HG02678 (cell line): ENCODE data around the gene PLCB2.

ENCODE experiments used
- ATAC-seq: cut with Tn5 transposase; IDR thresholded peaks from one replicate; pipeline ENCODE4 v1.9.1; 2021; ENCODE audit warnings: mild to moderate bottlenecking, moderate library complexity; ENCODE audit not compliant: unreplicated experiment

Gene PLCB2

DNA sequence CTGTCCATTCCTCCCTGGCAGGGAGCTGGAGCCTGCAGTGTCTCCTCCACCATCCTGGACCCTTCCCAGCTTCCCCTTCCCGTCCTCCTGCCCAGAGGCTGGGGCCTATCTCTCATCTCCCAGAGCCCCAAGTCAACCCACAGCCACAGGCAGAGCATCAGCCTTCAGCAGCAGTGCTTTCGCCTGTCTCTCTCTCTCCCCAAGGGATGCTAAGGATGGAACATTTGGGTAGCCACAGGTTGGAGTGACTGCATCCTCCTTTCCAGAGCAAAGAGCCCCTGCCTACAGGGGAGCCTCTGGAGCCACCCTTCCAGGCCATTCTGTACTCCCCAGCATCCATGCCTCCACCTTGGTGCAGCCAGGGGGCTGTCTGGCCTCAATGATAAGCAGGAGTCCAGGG lies 4.2 kb downstream of the PLCB2 start:
- no peak for ATAC-seq

DNA sequence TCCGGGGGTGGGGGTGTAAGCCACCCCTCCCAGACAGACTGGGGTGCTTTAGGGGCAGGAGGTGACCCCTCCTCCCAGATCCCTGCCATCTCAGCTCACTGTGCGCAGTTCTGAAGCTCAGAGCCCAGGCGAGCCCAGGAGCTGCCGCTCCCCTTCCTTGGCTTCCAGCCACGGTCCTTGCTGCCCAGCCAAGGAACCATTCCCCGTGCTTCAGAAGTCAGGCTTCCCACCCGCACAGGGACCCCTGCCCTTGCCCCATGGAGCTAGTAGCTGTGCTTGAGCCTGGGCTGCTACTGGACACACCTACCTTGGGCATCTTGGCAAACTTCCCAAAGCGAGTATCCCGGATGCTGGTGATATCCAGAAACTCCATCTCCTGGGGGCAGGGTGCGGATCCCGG lies 4.8 kb downstream of the PLCB2 start:
- no peak for ATAC-seq

DNA sequence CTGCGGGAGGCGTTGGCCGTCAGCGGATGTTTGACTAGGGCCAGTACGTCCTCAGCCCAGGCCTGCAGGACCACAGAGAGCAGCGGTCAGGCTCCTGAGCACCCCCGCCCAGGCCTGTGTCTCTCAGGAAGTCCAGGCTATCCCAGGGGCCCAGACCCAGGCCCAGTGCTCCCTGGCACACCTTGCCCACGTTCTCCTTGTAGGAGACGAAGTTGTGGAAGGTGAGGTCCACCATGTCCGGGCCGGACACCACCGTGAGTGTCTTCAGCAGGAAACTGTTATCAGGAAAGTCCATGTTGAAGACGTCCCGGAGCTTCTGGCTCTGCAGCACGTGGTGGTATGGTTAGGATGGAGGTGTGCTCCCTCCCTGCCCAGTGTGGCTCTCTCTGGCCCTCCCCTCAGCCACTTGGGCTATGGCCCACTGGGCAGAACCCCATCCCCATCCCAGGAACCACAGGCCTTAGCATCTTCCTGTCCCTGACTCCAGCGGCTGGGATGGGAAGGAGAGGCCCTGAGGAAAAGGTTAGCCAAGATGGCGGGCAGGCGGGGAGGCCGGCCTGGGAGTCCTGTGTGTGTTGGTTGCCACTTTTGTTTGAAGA lies 5.3 kb downstream of the PLCB2 start:
- ATAC-seq, result no peak

DNA sequence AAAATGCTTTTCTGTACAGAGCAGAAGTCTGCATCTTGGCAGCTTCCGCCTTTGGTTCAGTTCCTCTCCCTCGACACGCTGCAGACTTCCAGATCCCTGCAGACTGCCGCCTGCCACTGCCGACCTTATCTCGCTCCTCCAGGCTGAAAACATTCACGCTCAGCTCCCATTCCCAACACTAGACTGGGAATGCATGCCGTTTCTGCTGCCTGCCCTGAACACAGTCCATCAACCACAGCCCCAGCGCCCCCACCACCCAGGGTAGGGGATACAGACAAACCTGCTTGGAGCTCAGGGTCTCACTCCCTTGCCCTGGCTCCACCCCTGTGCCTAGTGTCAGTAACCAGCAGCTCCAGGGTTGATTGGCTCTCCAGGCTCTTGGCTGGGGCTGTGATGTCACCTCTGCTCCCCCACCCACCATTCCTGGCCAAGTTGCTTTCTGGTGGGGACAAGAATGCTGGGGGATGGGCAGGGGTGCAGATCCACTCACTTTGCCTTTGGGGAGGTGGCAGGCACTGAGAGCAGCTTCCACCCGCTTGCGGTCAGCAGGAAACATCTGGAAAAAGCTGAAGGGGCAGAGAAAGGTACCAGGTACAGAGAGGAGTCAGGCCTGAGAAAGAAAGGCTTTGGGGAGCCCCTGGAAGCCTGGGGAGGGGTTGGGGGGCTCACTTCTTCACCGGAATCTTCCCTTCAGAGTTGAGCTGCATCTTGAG lies 6.1 kb downstream of the PLCB2 start:
- ATAC-seq, result no peak

DNA sequence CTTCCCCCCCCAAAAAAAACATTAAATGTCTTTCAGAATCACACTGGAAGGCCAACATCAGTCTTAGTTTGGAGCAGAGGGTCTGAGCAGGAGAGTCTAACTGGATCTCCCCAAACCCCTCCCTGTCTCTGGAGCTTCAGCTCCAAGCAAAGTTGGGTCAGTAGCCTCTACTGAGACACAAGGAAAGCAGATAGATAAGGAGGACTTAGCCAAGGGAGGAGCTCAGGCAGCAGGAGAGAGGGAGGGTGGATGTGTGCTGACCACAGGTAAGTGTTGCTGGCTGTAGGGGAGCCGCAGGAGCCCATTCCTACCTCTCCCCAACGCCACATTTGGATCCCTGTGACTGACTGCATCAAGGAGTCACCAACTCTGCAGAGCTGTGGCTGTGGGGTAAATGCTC lies 7.0 kb downstream of the PLCB2 start:
- no peak for ATAC-seq

DNA sequence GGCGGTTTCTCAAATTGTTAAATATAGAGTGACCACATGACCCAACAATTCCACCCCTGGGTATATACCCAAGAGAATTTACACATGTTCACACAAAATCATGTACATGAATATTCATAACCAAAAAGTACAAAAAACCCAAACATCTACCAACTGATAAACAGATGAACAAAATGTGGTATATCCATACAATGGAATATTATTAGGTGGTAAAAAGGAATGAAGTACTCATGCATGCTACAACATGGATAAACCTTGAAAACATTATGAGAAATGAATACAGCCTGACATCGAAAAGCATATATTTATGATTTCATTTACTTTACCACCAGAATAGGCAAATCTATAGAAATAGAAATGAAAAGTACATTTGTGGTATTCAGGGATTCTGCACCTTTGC lies 7.4 kb downstream of the PLCB2 start:
- no peak for ATAC-seq

DNA sequence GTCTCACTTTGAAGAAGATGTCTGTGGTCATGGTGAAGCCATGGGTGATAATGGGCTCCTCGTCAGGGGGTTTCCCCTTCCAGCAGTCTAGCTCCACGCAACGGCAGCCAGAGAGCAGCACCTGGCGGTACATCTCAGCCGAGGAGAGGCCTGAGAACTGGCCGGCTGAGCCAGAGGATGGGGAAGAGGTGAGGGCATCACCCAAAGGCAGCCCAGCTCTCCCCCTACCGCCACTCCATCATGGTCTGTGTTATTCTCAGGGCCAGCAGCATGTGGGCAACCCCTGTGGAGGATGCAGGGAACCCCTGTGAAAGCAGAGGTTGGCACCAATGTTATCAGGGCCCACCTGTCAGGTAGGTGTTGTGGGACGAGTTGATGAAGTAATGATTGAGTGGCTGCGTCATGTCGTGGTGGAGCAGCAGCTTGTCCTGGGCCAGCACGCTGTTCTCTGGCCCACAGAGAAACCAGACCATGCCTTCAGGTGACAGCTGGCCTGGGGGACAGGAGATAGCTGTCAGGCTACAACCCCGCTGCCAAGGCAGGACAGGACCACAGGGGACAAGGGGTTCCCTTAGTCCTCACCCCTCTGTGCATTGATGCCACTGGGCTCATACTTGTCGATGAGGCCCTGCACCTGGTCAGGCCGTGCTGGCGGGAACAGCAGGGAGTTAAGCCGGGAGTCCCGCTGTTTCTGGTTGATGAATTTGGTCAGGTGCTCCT lies 9.4 kb downstream of the PLCB2 start:
- no peak for ATAC-seq

DNA sequence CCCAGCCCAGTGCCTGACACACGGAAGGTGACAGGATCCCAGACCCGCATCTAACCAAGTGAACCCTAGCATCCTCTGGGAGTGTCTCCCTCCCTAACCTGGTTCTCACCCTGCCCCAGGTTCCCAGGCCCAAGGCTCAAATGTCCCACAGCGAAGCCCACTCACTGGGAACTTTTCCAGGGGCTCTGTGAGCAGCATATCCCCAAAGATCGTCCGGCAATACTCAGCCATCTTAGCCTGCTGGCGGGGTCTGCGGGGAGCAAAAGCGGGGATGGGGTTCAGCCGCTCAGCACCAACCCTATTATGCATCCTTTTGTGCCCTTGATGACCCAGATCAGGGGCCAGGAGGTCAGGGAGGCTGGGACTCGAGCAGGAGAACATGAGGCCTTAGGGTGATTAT lies 10.4 kb downstream of the PLCB2 start:
- ATAC-seq, result no peak

DNA sequence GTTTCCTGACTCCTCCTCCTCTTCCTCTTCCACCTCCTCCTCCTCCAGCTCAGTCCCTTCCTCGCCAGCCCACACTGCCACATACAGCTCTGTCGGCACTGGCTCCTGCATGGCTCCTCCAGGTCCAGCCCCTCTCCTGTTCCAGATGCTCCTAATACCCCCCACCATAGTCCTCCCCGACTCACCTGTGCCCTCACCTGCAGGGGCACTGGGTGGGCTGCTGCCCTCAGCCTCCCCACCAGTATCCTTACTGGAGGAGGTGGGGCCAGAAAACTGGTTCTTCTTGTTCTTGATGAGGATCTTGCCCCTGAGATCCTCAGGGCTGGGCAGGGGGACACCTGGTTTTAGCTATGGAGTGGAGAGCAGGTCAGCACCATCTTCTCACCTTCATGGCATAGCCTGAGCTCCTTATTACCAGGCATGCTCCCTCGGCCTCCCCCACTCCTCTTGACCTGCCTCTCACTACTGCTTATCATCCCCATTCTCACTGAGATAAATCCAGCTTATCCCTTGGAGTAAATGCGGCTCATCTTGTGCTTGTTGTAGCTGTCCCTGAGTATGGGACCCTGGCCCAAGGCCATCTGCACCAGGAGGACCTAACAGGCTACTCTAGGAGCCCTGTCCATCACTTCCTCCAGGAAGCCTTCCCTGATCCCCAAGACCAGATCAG lies 11.0 kb downstream of the PLCB2 start:
- no peak for ATAC-seq

DNA sequence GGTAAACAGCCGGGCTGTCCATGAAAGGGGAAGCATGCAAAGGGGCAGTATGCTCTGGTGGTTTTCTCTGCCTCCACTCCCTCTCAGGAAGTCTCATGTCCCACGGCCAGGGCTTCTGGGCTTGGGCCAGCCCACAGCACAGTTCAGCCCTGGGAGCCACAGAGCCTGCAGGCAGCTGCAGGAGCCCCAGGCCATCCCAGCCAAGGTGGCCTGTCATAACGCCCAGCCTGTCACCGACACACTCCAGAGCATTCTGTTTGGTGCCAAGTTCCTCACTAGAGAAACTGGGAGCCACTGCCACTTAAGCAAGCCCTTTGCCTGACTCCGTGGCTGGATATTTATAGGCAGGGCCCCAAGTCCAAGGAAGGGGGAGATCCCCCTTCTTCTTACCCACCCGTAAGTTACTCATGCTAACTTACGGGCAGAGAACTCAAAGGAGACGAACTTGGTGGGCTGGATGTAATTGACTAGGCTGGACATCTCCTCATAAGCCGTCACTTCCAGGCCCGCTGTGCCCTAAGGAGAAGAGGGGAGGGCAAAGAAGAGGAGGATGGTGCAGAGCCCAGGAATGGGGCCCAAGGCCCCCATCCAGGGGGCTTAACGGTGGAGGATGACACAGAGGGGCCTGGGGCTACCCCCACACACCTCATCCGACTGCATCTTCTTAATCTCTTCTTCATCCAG lies 11.7 kb downstream of the PLCB2 start:
- no peak for ATAC-seq

DNA sequence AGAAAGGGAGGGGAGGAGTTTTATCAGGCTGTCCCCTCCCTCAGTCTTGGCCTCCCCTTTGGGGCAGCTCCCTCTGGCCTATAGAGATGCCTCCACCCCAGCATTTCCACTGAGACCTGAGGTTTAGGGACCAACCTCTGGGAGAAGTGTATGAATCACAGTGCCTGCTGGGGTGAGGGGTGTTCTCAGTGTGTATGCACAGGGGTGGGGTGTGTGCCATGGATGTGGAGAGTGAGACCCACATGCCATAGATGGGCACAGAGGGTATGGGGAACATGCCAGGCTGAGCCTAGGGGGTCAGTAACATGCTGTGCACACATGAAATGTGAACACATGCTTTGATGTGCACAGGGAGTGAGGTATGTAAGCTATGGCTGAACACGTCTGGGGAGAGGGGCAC lies 12.4 kb downstream of the PLCB2 start:
- ATAC-seq, result no peak

DNA sequence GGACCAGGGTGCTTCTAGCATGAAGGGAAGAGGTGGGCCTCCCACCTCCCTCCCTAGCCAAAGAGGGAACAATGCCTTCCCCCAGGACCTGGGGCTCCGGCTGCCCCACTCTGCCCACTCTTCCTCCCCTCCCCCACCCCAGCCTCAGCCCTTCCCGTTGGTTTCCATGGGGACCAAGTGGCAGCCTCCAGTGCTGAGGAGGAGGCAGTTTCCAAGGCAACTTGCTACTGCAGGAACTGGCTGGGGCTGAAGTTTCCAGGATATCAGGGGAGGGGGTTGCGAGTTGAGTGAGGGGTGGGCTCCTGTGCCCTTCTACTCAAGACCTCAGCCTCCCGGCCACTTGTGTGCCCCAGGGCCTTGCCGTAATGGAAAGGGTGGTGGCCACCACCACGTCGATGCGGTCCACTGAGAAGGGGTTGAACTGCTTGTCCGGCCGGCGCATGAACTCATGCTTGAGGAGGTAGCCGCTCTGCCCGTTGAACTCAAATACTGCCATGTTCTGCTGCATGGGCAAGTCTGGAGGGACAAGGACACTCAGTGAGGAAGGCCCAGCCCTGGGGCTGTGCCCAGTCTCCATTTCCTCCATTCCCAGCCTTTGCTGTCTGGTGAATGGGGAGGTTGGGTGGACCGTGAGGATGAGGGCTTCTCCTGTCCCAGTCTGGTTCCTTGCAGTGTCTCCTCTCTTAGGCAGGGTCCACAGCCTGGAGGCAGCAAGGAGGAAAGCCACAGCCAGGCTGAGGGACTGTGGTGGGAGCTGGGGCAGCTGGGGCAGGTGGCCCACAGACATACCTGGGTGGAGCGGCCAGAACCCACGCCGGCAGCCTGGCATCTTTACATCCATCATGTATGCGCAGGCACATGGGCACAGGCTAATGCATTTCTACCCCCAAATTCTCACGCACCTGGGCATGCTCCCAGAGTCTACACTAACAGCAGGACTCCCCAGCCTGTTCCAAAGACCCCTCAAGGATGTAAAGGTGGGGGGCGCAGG lies 13.5 kb downstream of the PLCB2 start:
- no peak for ATAC-seq

DNA sequence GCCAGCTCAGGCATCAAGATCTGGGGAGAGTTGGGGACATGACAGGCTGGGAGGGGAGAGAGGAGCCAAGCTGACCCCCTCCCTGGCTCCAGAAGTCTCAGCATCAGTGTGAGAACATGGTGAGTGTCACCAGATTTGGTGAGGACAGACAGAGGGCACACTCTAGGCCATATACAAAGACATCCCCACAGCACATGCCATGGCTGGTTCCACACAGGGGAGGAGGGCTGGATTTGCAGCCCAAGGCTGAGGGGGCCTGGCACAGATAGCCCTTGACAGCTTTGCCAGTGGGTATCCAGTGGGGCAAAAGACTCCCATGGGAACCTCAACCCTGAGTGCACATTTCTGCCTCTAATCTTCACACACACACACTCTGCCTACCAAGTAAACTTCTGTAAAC lies 14.7 kb downstream of the PLCB2 start:
- ATAC-seq, result no peak

DNA sequence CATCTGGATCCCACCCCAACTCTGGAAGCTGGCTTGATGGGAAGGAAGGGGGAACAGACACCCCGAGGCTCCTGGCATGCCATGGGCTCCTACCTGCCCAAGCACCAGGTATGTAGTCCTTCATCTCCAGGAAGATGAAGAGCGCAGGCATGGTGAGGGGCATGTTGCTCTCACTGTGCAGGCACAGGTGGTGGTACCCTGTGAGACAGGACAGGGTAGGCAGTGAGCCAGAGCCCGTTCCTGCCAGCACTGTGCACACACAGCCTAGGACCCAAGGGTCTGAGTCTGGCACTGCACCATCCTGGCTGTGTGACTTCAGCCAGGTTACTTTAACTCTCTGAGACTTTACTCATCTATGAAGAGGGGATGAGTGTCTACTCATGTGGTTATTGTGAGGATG lies 15.5 kb downstream of the PLCB2 start:
- no peak for ATAC-seq

DNA sequence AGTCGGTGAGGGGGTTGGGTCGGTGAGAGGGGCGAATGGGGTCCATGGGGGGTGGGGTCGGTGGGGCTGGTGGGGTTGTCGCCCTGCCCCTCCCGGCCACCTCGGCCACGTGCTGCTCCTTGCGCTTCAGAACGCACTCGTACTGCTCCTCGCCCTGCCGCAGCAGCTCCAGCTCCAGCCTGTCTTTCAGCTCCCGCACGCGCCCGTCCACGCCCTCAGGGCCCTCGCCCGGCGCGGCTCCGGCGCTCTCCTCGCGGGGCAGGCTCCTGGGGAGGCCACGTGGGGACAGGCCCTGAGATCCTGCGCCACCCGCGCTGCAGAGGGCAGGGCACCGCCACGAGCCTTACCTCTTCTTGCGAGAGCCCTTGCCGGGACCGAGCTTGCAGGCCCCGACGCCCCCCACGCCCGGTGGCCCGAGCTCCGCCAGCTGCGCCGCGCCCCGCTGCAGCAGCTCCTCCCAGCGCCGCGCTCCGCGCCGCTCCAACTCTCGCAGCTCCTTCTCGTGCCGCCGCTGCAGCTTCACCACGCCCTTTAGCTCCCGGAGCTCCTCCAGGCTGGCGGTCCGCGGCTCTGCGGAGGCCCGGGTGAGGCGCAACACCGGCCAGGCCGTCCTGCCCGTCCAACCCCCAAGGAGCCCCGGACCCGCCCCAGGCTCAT lies 16.7 kb downstream of the PLCB2 start:
- ATAC-seq, result no peak

DNA sequence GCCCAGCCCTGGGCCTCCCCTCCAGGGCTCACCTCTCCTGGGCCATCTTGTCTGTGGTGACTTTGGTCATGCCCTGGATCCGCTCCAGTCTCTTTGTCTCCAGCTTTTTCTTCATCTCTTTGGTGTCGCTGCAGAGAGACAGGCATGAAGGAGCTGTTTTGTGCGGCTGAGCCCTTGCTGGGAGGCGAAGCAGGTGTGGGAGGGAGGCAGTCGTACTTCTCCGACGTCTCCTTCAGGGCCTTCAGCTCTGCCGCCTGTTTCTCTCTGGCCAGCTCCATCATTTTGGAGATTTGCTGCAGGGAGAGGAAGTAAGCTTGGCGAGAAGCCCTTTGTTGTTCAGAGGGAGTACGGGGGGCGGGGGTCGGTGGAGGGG lies 17.2 kb downstream of the PLCB2 start:
- no peak for ATAC-seq

DNA sequence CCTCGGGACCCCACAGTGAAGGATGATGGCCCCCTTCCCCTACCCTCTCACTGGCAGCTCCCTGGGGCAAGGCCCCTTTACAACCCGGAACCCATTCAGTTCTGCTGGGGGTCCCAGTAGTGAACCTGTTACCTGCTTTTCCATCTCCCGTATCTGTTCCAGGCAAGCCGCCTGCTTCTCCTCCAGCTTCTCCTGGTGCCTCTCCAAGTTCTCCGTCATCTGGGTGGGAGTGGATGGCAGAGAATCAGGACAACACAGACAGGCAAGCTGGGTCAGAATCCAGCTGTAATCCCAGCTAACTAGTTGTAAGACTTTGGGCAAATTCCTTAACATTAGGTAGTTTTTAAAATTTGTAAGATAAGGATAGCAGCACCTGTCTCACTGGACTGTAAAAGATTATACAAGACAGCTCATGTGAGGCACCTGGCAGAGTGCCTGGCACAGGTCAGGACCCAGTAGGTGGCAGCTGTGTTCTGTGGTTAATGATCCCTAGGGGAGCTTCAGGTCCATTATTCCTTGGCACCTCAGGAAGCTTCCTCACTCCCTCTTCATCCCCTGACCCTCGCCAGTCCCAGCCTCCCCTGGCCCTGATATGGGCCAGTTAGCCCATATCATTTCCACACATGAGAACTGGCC lies 18.5 kb downstream of the PLCB2 start:
- ATAC-seq, result no peak

DNA sequence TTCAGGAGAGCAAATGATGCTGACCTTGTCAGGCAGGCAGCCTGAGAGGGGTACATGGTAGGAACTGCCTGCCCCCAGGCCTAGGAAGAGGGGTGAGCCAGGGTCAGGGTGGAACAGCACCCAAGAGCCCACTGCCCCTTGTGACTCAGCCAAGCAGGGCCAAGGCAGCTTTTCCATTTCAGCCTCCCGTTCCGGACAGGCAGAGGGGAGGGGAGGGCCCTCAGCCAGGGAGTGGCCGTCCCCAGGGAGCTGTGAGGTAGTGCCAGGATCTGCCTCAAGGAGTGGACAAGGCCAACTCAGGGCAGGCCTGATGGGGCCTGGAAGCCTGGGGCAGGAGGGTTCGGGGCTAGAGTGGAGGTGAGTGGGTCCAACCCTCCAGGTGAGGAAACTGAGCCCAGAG lies 19.8 kb downstream of the PLCB2 start:
- ATAC-seq, result no peak

DNA sequence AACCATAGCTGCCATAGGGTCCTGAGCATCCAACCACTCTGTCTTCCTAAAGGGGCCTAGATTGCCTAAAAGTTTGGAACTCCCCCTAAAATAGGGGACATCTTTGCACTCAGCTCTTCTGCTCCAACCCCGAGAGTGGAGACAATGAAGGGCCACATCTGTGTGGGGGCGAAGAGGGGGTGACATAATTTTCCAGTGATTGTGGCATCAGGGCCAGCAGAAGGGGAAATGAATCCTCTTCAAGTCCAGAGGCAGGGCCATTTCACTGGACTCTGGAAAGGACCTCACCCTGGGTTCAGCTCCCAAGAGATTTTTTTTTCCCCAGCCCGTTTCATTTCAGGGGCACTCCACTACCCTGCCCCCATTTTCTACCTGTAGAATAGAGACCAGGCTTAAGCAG lies 20.2 kb downstream of the PLCB2 start:
- no peak for ATAC-seq
